ENCODE data around the gene NGF. TPM values are rescaled to one million over a fixed set of nuclear protein-coding genes. Genes with fewer than 3 reads are reported as not detected.

The NGF gene
- total RNA-seq, 1 donor from 2014 or later = 12.9 TPM

DNA sequence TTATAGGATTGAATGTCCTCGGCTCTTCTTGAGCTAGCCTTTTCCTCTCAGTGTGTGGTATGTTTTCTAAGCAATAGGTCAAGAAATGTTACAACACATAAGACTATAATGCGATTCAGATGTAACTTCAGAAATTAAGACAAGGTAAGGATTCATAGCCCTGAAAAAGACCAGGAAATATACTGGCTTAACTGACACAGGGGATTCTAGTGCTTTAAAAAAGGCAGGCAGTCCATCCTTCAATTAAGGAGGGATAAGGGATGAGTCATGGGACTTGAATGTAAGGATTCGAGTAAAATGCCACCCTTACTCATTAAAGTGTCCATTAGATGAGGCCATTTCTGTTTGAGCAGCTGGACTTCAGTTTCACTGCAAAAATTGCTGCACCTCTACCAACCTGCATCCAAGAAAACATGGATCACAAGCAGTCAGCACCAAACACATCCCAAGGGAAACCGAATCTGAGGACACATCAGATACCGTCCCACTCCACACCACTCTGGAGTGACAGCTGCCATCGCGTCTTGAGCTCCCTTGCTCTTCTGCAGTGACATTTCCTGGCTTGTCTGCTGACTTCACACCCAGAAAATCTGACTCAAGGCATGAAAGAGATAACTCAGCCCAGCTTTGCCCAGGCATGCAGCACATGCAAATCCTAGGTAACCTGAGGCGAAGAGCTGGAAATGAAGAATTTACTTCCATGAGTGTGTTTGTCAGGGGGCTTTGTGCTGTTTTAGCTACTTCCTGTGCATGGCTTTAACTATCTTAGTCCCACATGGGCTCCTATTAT is 37.8 kb downstream of the NGF start:
- H2AFZ ChIP-seq (ENCODE audit: low read depth, low read length) = no peak overlapping the region
- H3K79me2 ChIP-seq (ENCODE audit: insufficient read depth, low read length) = no peaks in the 10 kb centered on the region
- H3K27me3 ChIP-seq (ENCODE audit: insufficient read depth, low read length) = no peaks in the 10 kb centered on the region
- Mint-ChIP-seq H3K4me1 (ENCODE audit: low read depth, unreplicated experiment) (peaks cover 68% of the 10 kb centered on the region), H3K27me3 (ENCODE audit: low read depth, unreplicated experiment) (no peaks in the 10 kb centered on the region), H3K36me3 (ENCODE audit: low read depth, unreplicated experiment) (peaks cover under 1% of the 10 kb centered on the region), H3K4me3 (ENCODE audit: unreplicated experiment) (peak overlapping the region; percentile 13), H3K9me3 (ENCODE audit: unreplicated experiment) (no peaks in the 10 kb centered on the region), H3K27ac (ENCODE audit: unreplicated experiment) (peak overlapping the region; percentile 66)
- H3K9ac ChIP-seq (ENCODE audit: low read length) = no peak overlapping the region
- TF ChIP-seq CTCF (IDR thresholded peaks at IDR 0.05; ENCODE audit: insufficient read depth, low read depth, low read length) = no peak
- no peak for TF ChIP-seq EZH2 (IDR thresholded peaks at IDR 0.05; ENCODE audit: insufficient read depth, low read length)
- peak overlapping the region; percentile 15 for H3K27ac ChIP-seq (ENCODE audit: low read depth, low read length)
- H4K20me1 ChIP-seq (ENCODE audit: insufficient read depth, low read length) = no peaks in the 10 kb centered on the region
- peak overlapping the region; percentile 47 for H3K4me2 ChIP-seq (ENCODE audit: low read length)
- no peak for DNase-seq (ENCODE audit: low read depth)
- peaks cover 53% of the 10 kb centered on the region for H3K4me1 ChIP-seq (ENCODE audit: insufficient read depth, low read length)
- no peak overlapping the region for H3K4me3 ChIP-seq (ENCODE audit: insufficient read depth, low read depth, low read length)
- H3K9me3 ChIP-seq (ENCODE audit: insufficient read depth, low read depth, low read length) = no peaks in the 10 kb centered on the region
- no peaks in the 10 kb centered on the region for H3K36me3 ChIP-seq (ENCODE audit: insufficient read depth, low read length)
- peak; percentile 59 for FAIRE-seq

GRCh38 chr1:115299266-115299665 is 38.8 kb downstream of the NGF start:
- H3K4me1 Mint-ChIP-seq (ENCODE audit: low read depth, unreplicated experiment) = peaks cover 69% of the 10 kb centered on the region
- no peak overlapping the region for H3K4me2 ChIP-seq (ENCODE audit: low read length)
- peaks cover 53% of the 10 kb centered on the region for H3K4me1 ChIP-seq (ENCODE audit: insufficient read depth, low read length)
- no peaks in the 10 kb centered on the region for H3K27me3 Mint-ChIP-seq (ENCODE audit: low read depth, unreplicated experiment)
- H3K4me3 ChIP-seq (ENCODE audit: insufficient read depth, low read depth, low read length) = no peak overlapping the region
- no peaks in the 10 kb centered on the region for H3K9me3 Mint-ChIP-seq (ENCODE audit: unreplicated experiment)
- H3K9me3 ChIP-seq (ENCODE audit: insufficient read depth, low read depth, low read length) = no peaks in the 10 kb centered on the region
- H3K36me3 ChIP-seq (ENCODE audit: insufficient read depth, low read length) = no peaks in the 10 kb centered on the region
- H3K27ac Mint-ChIP-seq (ENCODE audit: unreplicated experiment) = peak overlapping the region; percentile 66
- H3K36me3 Mint-ChIP-seq (ENCODE audit: low read depth, unreplicated experiment) = peaks cover 3% of the 10 kb centered on the region
- no peak overlapping the region for H3K4me3 Mint-ChIP-seq (ENCODE audit: unreplicated experiment)
- DNase-seq (ENCODE audit: low read depth) (peak; percentile 69), FAIRE-seq (peak; percentile 5)
- H2AFZ ChIP-seq (ENCODE audit: low read depth, low read length) = no peak overlapping the region
- H3K9ac ChIP-seq (ENCODE audit: low read length) = no peak overlapping the region
- no peaks in the 10 kb centered on the region for H3K27me3 ChIP-seq (ENCODE audit: insufficient read depth, low read length)
- no peaks in the 10 kb centered on the region for H4K20me1 ChIP-seq (ENCODE audit: insufficient read depth, low read length)
- TF ChIP-seq CTCF (IDR thresholded peaks at IDR 0.05; ENCODE audit: insufficient read depth, low read depth, low read length) = no peak
- no peak for TF ChIP-seq EZH2 (IDR thresholded peaks at IDR 0.05; ENCODE audit: insufficient read depth, low read length)
- H3K27ac ChIP-seq (ENCODE audit: low read depth, low read length) = no peak overlapping the region
- H3K79me2 ChIP-seq (ENCODE audit: insufficient read depth, low read length) = no peaks in the 10 kb centered on the region

- peak; percentile 47 for FAIRE-seq
- peak overlapping the region; percentile 23 for H3K27ac Mint-ChIP-seq (ENCODE audit: unreplicated experiment)
Observed at GRCh38 chr1:115296981-115297380, 41.1 kb downstream of the NGF start.

More at GRCh38 chr1:115296981-115297380, 41.1 kb downstream of the NGF start:
- peak; percentile 92 for DNase-seq (ENCODE audit: low read depth)
- Mint-ChIP-seq H3K4me3 (ENCODE audit: unreplicated experiment) (no peak overlapping the region), H3K36me3 (ENCODE audit: low read depth, unreplicated experiment) (peaks cover 5% of the 10 kb centered on the region), H3K4me1 (ENCODE audit: low read depth, unreplicated experiment) (peaks cover 65% of the 10 kb centered on the region), H3K9me3 (ENCODE audit: unreplicated experiment) (no peaks in the 10 kb centered on the region), H3K27me3 (ENCODE audit: low read depth, unreplicated experiment) (no peaks in the 10 kb centered on the region)
- Histone ChIP-seq H4K20me1 (ENCODE audit: insufficient read depth, low read length) (no peaks in the 10 kb centered on the region), H3K9ac (ENCODE audit: low read length) (no peak overlapping the region), H3K4me1 (ENCODE audit: insufficient read depth, low read length) (peaks cover 45% of the 10 kb centered on the region), H2AFZ (ENCODE audit: low read depth, low read length) (no peak overlapping the region), H3K9me3 (ENCODE audit: insufficient read depth, low read depth, low read length) (no peaks in the 10 kb centered on the region), H3K79me2 (ENCODE audit: insufficient read depth, low read length) (no peaks in the 10 kb centered on the region), H3K36me3 (ENCODE audit: insufficient read depth, low read length) (no peaks in the 10 kb centered on the region), H3K4me2 (ENCODE audit: low read length) (peak overlapping the region; percentile 36), H3K27me3 (ENCODE audit: insufficient read depth, low read length) (no peaks in the 10 kb centered on the region), H3K4me3 (ENCODE audit: insufficient read depth, low read depth, low read length) (no peak overlapping the region), H3K27ac (ENCODE audit: low read depth, low read length) (no peak overlapping the region)
- TF ChIP-seq EZH2 (IDR thresholded peaks at IDR 0.05; ENCODE audit: insufficient read depth, low read length) (no peak), CTCF (IDR thresholded peaks at IDR 0.05; ENCODE audit: insufficient read depth, low read depth, low read length) (no peak)
